WTC11 (cell line): ENCODE data around the gene SYNM. TPM values are rescaled to one million over a fixed set of nuclear protein-coding genes. Genes with fewer than 3 reads are reported as not detected.

Source experiments
- ATF2 ChIP-seq: sonication (generic); formaldehyde crosslinking; IDR thresholded peaks from 2 replicates; pipeline ENCODE4 v1.8.1; 2022; ENCODE audit warnings: low read depth, missing genetic modification reagents, borderline replicate concordance
- EMX1 ChIP-seq: fragments of 250-450 bp; sonication (Bioruptor Pico); IDR thresholded peaks from 2 replicates; pipeline ENCODE4 v1.8.0; 2021; ENCODE audit warnings: mild to moderate bottlenecking
- ETV6 ChIP-seq: sonication (generic); formaldehyde crosslinking; IDR thresholded peaks from 2 replicates; pipeline ENCODE4 v1.8.1; 2022; ENCODE audit warnings: mild to moderate bottlenecking, missing genetic modification reagents
- FOXP1 ChIP-seq: sonication (generic); formaldehyde crosslinking; IDR thresholded peaks from 2 replicates; pipeline ENCODE4 v1.8.0; 2022; ENCODE audit warnings: missing genetic modification reagents, mild to moderate bottlenecking, moderate library complexity, borderline replicate concordance
- FOXP4 ChIP-seq: sonication (generic); formaldehyde crosslinking; IDR thresholded peaks from 2 replicates; pipeline ENCODE4 v1.8.0; 2022; ENCODE audit warnings: mild to moderate bottlenecking, missing genetic modification reagents
- GABPB1 ChIP-seq: sonication (generic); formaldehyde crosslinking; IDR thresholded peaks from 2 replicates; pipeline ENCODE4 v1.8.1; 2023; ENCODE audit warnings: mild to moderate bottlenecking, missing genetic modification reagents
- HMGXB4 ChIP-seq: sonication (generic); formaldehyde crosslinking; IDR thresholded peaks from 2 replicates; pipeline ENCODE4 v1.8.1; 2023; ENCODE audit warnings: mild to moderate bottlenecking, moderate library complexity, missing genetic modification reagents
- JUN ChIP-seq: sonication (generic); formaldehyde crosslinking; IDR thresholded peaks from 2 replicates; pipeline ENCODE4 v1.8.0; 2023; ENCODE audit warnings: mild to moderate bottlenecking, missing genetic modification reagents
- NR1H2 ChIP-seq: sonication (generic); formaldehyde crosslinking; IDR thresholded peaks from 2 replicates; pipeline ENCODE4 v1.9.0; 2021; ENCODE audit warnings: mild to moderate bottlenecking, moderate library complexity, missing genetic modification reagents
- RELA ChIP-seq: sonication (generic); formaldehyde crosslinking; IDR thresholded peaks from 2 replicates; pipeline ENCODE4 v1.8.1; 2022; ENCODE audit warnings: missing genetic modification reagents, mild to moderate bottlenecking, borderline replicate concordance
- TEAD4 ChIP-seq: sonication (generic); formaldehyde crosslinking; IDR thresholded peaks from 2 replicates; pipeline ENCODE4 v1.8.0; 2022; ENCODE audit warnings: mild to moderate bottlenecking, missing genetic modification reagents
- ZNF219 ChIP-seq: sonication (generic); formaldehyde crosslinking; IDR thresholded peaks from 2 replicates; pipeline ENCODE4 v1.8.0; 2023; ENCODE audit warnings: missing genetic modification reagents, mild to moderate bottlenecking, borderline replicate concordance
- ZNF263 ChIP-seq: sonication (generic); formaldehyde crosslinking; IDR thresholded peaks from 2 replicates; pipeline ENCODE4 v1.8.1; 2022; ENCODE audit warnings: low read depth, mild to moderate bottlenecking, moderate library complexity, missing genetic modification reagents
- total RNA-seq: library from RNA; stranded (reverse); gene quantifications from 3 replicates; pipeline ENCODE4 v1.2.3, GENCODE V29; 2021
- TF ChIP-seq, protein P1 (sequence below): fragments of 250-450 bp; sonication (Bioruptor Pico); IDR thresholded peaks from 2 replicates; pipeline ENCODE4 v1.9.0; 2021; ENCODE audit warnings: mild to moderate bottlenecking
- TF ChIP-seq, protein P2 (sequence below): sonication (generic); formaldehyde crosslinking; IDR thresholded peaks from 2 replicates; pipeline ENCODE4 v1.8.1; 2023; ENCODE audit warnings: mild to moderate bottlenecking, missing genetic modification reagents
- TF ChIP-seq, protein P3 (sequence below): sonication (generic); formaldehyde crosslinking; IDR thresholded peaks from 2 replicates; pipeline ENCODE4 v1.8.1; 2023; ENCODE audit warnings: mild to moderate bottlenecking, missing genetic modification reagents
- TF ChIP-seq, protein P4 (sequence below): sonication (generic); formaldehyde crosslinking; IDR thresholded peaks from 2 replicates; pipeline ENCODE4 v1.8.0; 2023; ENCODE audit warnings: missing genetic modification reagents
- TF ChIP-seq, protein P5 (sequence below): sonication (generic); formaldehyde crosslinking; IDR thresholded peaks from 2 replicates; pipeline ENCODE4 v1.8.0; 2023; ENCODE audit warnings: missing genetic modification reagents, mild to moderate bottlenecking, borderline replicate concordance
- TF ChIP-seq, protein P6 (sequence below): fragments of 250-450 bp; sonication (Bioruptor Pico); IDR thresholded peaks from 2 replicates; pipeline ENCODE4 v1.9.0; 2021; ENCODE audit warnings: mild to moderate bottlenecking

SYNM gene
- total RNA-seq, 1 experiment from 2014 or later, result 2.2 TPM

- TF ChIP-seq, protein P1, sequence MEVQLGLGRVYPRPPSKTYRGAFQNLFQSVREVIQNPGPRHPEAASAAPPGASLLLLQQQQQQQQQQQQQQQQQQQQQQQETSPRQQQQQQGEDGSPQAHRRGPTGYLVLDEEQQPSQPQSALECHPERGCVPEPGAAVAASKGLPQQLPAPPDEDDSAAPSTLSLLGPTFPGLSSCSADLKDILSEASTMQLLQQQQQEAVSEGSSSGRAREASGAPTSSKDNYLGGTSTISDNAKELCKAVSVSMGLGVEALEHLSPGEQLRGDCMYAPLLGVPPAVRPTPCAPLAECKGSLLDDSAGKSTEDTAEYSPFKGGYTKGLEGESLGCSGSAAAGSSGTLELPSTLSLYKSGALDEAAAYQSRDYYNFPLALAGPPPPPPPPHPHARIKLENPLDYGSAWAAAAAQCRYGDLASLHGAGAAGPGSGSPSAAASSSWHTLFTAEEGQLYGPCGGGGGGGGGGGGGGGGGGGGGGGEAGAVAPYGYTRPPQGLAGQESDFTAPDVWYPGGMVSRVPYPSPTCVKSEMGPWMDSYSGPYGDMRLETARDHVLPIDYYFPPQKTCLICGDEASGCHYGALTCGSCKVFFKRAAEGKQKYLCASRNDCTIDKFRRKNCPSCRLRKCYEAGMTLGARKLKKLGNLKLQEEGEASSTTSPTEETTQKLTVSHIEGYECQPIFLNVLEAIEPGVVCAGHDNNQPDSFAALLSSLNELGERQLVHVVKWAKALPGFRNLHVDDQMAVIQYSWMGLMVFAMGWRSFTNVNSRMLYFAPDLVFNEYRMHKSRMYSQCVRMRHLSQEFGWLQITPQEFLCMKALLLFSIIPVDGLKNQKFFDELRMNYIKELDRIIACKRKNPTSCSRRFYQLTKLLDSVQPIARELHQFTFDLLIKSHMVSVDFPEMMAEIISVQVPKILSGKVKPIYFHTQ (CRISPR knock-in tag), result no peak
- TF ChIP-seq, protein P2, sequence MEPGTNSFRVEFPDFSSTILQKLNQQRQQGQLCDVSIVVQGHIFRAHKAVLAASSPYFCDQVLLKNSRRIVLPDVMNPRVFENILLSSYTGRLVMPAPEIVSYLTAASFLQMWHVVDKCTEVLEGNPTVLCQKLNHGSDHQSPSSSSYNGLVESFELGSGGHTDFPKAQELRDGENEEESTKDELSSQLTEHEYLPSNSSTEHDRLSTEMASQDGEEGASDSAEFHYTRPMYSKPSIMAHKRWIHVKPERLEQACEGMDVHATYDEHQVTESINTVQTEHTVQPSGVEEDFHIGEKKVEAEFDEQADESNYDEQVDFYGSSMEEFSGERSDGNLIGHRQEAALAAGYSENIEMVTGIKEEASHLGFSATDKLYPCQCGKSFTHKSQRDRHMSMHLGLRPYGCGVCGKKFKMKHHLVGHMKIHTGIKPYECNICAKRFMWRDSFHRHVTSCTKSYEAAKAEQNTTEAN (CRISPR knock-in tag), result no peak
- TF ChIP-seq HMGXB4 (CRISPR knock-in tag) (peak; percentile 80; the same call in 1 of the 2 replicates), ZNF219 (CRISPR knock-in tag) (0 out of 2 replicates have a peak, but pooled peaks have one; percentile 44), EMX1 (no peak), FOXP1 (CRISPR knock-in tag) (peak; percentile 74), GABPB1 (CRISPR knock-in tag) (no peak), ATF2 (CRISPR knock-in tag) (no peak), NR1H2 (no peak), FOXP4 (CRISPR knock-in tag) (peak; percentile 97), JUN (CRISPR knock-in tag) (peak; percentile 87; the same call in 1 of the 2 replicates), RELA (peak; percentile 96), ETV6 (0 out of 2 replicates have a peak, but pooled peaks have one; percentile 69), TEAD4 (no peak), ZNF263 (CRISPR knock-in tag) (peak; percentile 75; the same call in 1 of the 2 replicates)
- TF ChIP-seq, protein P3, sequence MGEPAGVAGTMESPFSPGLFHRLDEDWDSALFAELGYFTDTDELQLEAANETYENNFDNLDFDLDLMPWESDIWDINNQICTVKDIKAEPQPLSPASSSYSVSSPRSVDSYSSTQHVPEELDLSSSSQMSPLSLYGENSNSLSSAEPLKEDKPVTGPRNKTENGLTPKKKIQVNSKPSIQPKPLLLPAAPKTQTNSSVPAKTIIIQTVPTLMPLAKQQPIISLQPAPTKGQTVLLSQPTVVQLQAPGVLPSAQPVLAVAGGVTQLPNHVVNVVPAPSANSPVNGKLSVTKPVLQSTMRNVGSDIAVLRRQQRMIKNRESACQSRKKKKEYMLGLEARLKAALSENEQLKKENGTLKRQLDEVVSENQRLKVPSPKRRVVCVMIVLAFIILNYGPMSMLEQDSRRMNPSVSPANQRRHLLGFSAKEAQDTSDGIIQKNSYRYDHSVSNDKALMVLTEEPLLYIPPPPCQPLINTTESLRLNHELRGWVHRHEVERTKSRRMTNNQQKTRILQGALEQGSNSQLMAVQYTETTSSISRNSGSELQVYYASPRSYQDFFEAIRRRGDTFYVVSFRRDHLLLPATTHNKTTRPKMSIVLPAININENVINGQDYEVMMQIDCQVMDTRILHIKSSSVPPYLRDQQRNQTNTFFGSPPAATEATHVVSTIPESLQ (CRISPR knock-in tag), result no peak
- TF ChIP-seq, protein P4, sequence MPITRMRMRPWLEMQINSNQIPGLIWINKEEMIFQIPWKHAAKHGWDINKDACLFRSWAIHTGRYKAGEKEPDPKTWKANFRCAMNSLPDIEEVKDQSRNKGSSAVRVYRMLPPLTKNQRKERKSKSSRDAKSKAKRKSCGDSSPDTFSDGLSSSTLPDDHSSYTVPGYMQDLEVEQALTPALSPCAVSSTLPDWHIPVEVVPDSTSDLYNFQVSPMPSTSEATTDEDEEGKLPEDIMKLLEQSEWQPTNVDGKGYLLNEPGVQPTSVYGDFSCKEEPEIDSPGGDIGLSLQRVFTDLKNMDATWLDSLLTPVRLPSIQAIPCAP, result peak; percentile 72; the same call in 1 of the 2 replicates
- TF ChIP-seq, protein P5, sequence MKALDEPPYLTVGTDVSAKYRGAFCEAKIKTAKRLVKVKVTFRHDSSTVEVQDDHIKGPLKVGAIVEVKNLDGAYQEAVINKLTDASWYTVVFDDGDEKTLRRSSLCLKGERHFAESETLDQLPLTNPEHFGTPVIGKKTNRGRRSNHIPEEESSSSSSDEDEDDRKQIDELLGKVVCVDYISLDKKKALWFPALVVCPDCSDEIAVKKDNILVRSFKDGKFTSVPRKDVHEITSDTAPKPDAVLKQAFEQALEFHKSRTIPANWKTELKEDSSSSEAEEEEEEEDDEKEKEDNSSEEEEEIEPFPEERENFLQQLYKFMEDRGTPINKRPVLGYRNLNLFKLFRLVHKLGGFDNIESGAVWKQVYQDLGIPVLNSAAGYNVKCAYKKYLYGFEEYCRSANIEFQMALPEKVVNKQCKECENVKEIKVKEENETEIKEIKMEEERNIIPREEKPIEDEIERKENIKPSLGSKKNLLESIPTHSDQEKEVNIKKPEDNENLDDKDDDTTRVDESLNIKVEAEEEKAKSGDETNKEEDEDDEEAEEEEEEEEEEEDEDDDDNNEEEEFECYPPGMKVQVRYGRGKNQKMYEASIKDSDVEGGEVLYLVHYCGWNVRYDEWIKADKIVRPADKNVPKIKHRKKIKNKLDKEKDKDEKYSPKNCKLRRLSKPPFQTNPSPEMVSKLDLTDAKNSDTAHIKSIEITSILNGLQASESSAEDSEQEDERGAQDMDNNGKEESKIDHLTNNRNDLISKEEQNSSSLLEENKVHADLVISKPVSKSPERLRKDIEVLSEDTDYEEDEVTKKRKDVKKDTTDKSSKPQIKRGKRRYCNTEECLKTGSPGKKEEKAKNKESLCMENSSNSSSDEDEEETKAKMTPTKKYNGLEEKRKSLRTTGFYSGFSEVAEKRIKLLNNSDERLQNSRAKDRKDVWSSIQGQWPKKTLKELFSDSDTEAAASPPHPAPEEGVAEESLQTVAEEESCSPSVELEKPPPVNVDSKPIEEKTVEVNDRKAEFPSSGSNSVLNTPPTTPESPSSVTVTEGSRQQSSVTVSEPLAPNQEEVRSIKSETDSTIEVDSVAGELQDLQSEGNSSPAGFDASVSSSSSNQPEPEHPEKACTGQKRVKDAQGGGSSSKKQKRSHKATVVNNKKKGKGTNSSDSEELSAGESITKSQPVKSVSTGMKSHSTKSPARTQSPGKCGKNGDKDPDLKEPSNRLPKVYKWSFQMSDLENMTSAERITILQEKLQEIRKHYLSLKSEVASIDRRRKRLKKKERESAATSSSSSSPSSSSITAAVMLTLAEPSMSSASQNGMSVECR (CRISPR knock-in tag), result peak; percentile 85; the same call in 1 of the 2 replicates
- TF ChIP-seq, protein P6, sequence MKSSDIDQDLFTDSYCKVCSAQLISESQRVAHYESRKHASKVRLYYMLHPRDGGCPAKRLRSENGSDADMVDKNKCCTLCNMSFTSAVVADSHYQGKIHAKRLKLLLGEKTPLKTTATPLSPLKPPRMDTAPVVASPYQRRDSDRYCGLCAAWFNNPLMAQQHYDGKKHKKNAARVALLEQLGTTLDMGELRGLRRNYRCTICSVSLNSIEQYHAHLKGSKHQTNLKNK (CRISPR knock-in tag), result no peak
Measured at GRCh38 chr15:99105514-99106341, 848 bp downstream of the SYNM start (continued).
